GM12878 (cell line): Measurements from ENCODE around the gene TRPM1. TPM values are rescaled to one million over a fixed set of nuclear protein-coding genes. Genes with fewer than 3 reads are reported as not detected.

Experiments used
- ATAC-seq: fragments of 200-7000 bp; cut with Tn5 transposase; 3 replicates; pipeline ENCODE4 v1.9.1; 2020; ENCODE audit warnings: mild to moderate bottlenecking, moderate library complexity
- BruUV-seq: library from RNA; stranded (reverse); fragments of 400-500 nt; replicated peaks from 2 replicates; lab custom pipeline; 2021; lab: Mats Ljungman, UMichigan
- CTCF ChIA-PET: fragments of 300-600 bp; sonication (Branson Sonifier 250); formaldehyde crosslinking; extraction: SDS; loops from one replicate; lab custom pipeline; 2021; ENCODE audit warnings: inconsistent platforms; lab: Yijun Ruan, JAX
- POLR2A ChIA-PET: fragments of 350-600 bp; formaldehyde crosslinking; extraction: SDS; loops from one replicate; lab custom pipeline; 2021; ENCODE audit warnings: inconsistent platforms; lab: Charles Lee
- RAD21 ChIA-PET: fragments of 300-600 bp; sonication (Branson Sonifier 250); formaldehyde crosslinking; loops from one replicate; lab custom pipeline; 2023; ENCODE audit warnings: antibody characterized with exemption; ENCODE audit not compliant: unreplicated experiment; lab: Charles Lee
- SMC1A ChIA-PET: fragments of 300-600 bp; sonication (Branson Sonifier 250); formaldehyde crosslinking; loops from one replicate; lab custom pipeline; 2023; ENCODE audit not compliant: unreplicated experiment, uncharacterized antibody; lab: Charles Lee
- DNase-seq: peaks from one replicate; pipeline ENCODE4 v3.0.0-alpha.2; 2011; ENCODE audit warnings: low read depth, low spot score
- FAIRE-seq: peaks from 3 replicates; lab custom pipeline; 2011; peaks lifted over from hg19 to GRCh38; lab: Jason Lieb, UNC
- H2AFZ ChIP-seq: 2 replicates; pipeline ENCODE4 v1.6.0; 2011; ENCODE audit warnings: low read depth, low read length, control low read depth; ENCODE audit not compliant: control insufficient read depth
- H3K27ac ChIP-seq: 2 replicates; pipeline ENCODE4 v1.5.1; 2011; ENCODE audit warnings: control low read depth; ENCODE audit not compliant: control insufficient read depth, insufficient read depth
- H3K27me3 ChIP-seq, 2 experiments: replicated peaks in 1 of 2; 2 replicates each; pipeline versions ENCODE4 v1.6.0 to v1.6.1; 2011; ENCODE audit warnings: low read length in 1 of 2; ENCODE audit not compliant: control insufficient read depth in 2 of 2, insufficient read depth in 2 of 2
- H3K36me3 ChIP-seq, 2 experiments: 2 replicates each; pipeline ENCODE4 v1.5.1; 2011; ENCODE audit warnings: low read length in 1 of 2; ENCODE audit not compliant: control insufficient read depth in 2 of 2, insufficient read depth in 2 of 2
- H3K4me1 ChIP-seq: 2 replicates; pipeline ENCODE4 v1.6.1; 2011; ENCODE audit warnings: mild to moderate bottlenecking, low read length, moderate library complexity, mixed read lengths; ENCODE audit not compliant: control insufficient read depth, insufficient read depth
- H3K4me2 ChIP-seq: 2 replicates; pipeline ENCODE4 v1.6.0; 2011; ENCODE audit warnings: control low read depth; ENCODE audit not compliant: control insufficient read depth, insufficient read depth
- H3K4me3 ChIP-seq: fragments of 200-600 bp; sonication (generic); 2 replicates; pipeline ENCODE4 v1.5.1; 2016
- H3K79me2 ChIP-seq: 2 replicates; pipeline ENCODE4 v1.6.0; 2011; ENCODE audit warnings: low read length; ENCODE audit not compliant: control insufficient read depth, insufficient read depth
- H3K9ac ChIP-seq: 2 replicates; pipeline ENCODE4 v1.8.0; 2011; ENCODE audit warnings: low read length, control low read depth, mixed read lengths; ENCODE audit not compliant: control insufficient read depth, insufficient read depth
- H3K9me3 ChIP-seq: replicated peaks from 3 replicates; pipeline ENCODE4 v1.5.1; 2011; ENCODE audit warnings: mild to moderate bottlenecking, low read length; ENCODE audit not compliant: control insufficient read depth, insufficient read depth
- H4K20me1 ChIP-seq: 2 replicates; pipeline ENCODE4 v1.6.0; 2011; ENCODE audit not compliant: control insufficient read depth, insufficient read depth
- E4F1 ChIP-seq: fragments of 450-650 bp; IDR thresholded peaks from 2 replicates; pipeline ENCODE4 v1.6.1; 2018; ENCODE audit warnings: borderline replicate concordance, mild to moderate bottlenecking; ENCODE audit not compliant: partially characterized antibody
- MTA2 ChIP-seq: fragments of 450-650 bp; IDR thresholded peaks from 2 replicates; pipeline ENCODE4 v1.6.1; 2016; ENCODE audit warnings: low read depth, mild to moderate bottlenecking, moderate library complexity
- USF2 ChIP-seq: IDR thresholded peaks from 2 replicates; pipeline ENCODE4 v1.6.1; 2011; ENCODE audit warnings: low read depth, low read length, improper control_type of control experiment, borderline replicate concordance
- WGBS: methylation state at CpG from one replicate; pipeline ENCODE4 v1.1.6; 2016; ENCODE audit warnings: low lambda C conversion rate; ENCODE audit not compliant: insufficient replicate concordance, insufficient coverage; ENCODE audit errors: missing lambda C conversion rate; 5-methylcytosine and 5-hydroxymethylcytosine counted together
- in situ Hi-C: fragments of 300-500 bp; cut with MboI; formaldehyde crosslinking; loops from 9 replicates; pipeline ENCODE4 v1.14.3; 2018; ENCODE audit warnings: mixed read lengths
- intact Hi-C: fragments of 100-400 bp; cut with micrococcal nuclease; formaldehyde crosslinking; loops from one replicate; pipeline ENCODE4 v1.14.2; 2022; ENCODE audit not compliant: unreplicated experiment
- polyA plus RNA-seq, 11 experiments: library from polyadenylated mRNA; depleted of rRNA in 4 of 11; unstranded in 6 of 11; stranded (reverse) in 5 of 11; fragments of >200 nt; fragmentation: Nextera tagmentation in 4 of 11; fragmentation: Illumina TruSeq in 1 of 11; extraction: Ambion mirVana in 4 of 11; extraction: Trizol in 1 of 11; gene quantifications; 1 replicate in 1 of 11; 2 replicates in 10 of 11; pipeline versions ENCODE4 v1.2.1 to v1.2.3, GENCODE V29; 2011 to 2016; ENCODE audit warnings: inconsistent platforms in 2 of 11, missing spikeins in 2 of 11, low read depth in 1 of 11
- total RNA-seq, 4 experiments: library from RNA; depleted of rRNA in 3 of 4; stranded (reverse); fragments of >200 nt in 3 of 4; fragmentation: Illumina TruSeq in 1 of 4; extraction: Trizol in 1 of 4; gene quantifications; 2 replicates each; pipeline versions ENCODE4 v1.2.1 to v1.2.3, GENCODE V29; 2013 to 2021

Gene TRPM1
- total and polyA plus RNA-seq, 10 of the 15 experiments (the other 5 are each of a cell fraction or from before 2014, with no cell fraction given), result 0.01 to 0.10 (median 0.05) TPM; not detected in 4

GRCh38 chr15:30973379-30973778, 128.1 kb downstream of the TRPM1 start:
- Histone ChIP-seq H3K27ac (no peak overlapping the region), H3K4me2 (no peak overlapping the region), H3K79me2 (no peaks in the 10 kb centered on the region), H3K36me3 (peaks cover 2 to 3% of the 10 kb centered on the region in 2 experiments; a peak in 2 of 4 replicates), H3K4me1 (peaks cover 14% of the 10 kb centered on the region; the same call in 1 of the 2 replicates), H3K9ac (no peak overlapping the region), H3K9me3 (no peaks in the 10 kb centered on the region), H2AFZ (no peak overlapping the region), H4K20me1 (no peaks in the 10 kb centered on the region), H3K4me3 (no peak overlapping the region), H3K27me3 (no peaks in the 10 kb centered on the region)
- ChIA-PET RAD21 (no interaction called here), SMC1A (interaction anchor here (0.8 to 3.1 kb wide), 3 partner anchors 11 to 839 kb away, joined by 3 to 22 read pairs (median 3); no protein-coding TSS in a partner anchor), CTCF (interaction anchor here (1.4 to 1.5 kb wide), 2 partner anchors 9 to 12 kb away, joined by 3 to 4 read pairs; no protein-coding TSS in a partner anchor), POLR2A (no interaction called here)
- no TSS peak for BruUV-seq
- WGBS, result 95% methylated on average over 4 of the region's 4 CpGs
- ATAC-seq, result no peak
- DNase-seq, result no peak
- in situ Hi-C loops (no loop called here), intact Hi-C loops (loop anchor here (5.0 kb wide), 1 partner anchor 51 kb away; no protein-coding TSS in a partner anchor)
- FAIRE-seq, result no peak
- TF ChIP-seq MTA2 (no peak), USF2 (no peak), E4F1 (no peak)
